Measurements from ENCODE around the gene PIAS1.

The PIAS1 gene

GRCh38 chr15:68034719-68035293, 19.3 kb upstream of the PIAS1 start:
- no peak for DNase-seq (ENCODE audit: low read depth)
- H3K4me3 ChIP-seq (ENCODE audit: low read depth, low read length) = no peak overlapping the region
- TF ChIP-seq CTCF (IDR thresholded peaks at IDR 0.05; ENCODE audit: low read depth, low read length, missing control alignments) = no peak

- no peak for TF ChIP-seq CTCF (IDR thresholded peaks at IDR 0.05; ENCODE audit: low read depth, low read length, missing control alignments)
- no peak for DNase-seq (ENCODE audit: low read depth)
- no peak overlapping the region for H3K4me3 ChIP-seq (ENCODE audit: low read depth, low read length)
Measured at GRCh38 chr15:68038246-68038645, 15.9 kb upstream of the PIAS1 start.

GRCh38 chr15:68040144-68040543, 14.0 kb upstream of the PIAS1 start:
- DNase-seq (ENCODE audit: low read depth) = no peak
- no peak for TF ChIP-seq CTCF (IDR thresholded peaks at IDR 0.05; ENCODE audit: low read depth, low read length, missing control alignments)
- H3K4me3 ChIP-seq (ENCODE audit: low read depth, low read length) = no peak overlapping the region

- no peak overlapping the region for H3K4me3 ChIP-seq (ENCODE audit: low read depth, low read length)
- TF ChIP-seq CTCF (IDR thresholded peaks at IDR 0.05; ENCODE audit: low read depth, low read length, missing control alignments) = no peak
- no peak for DNase-seq (ENCODE audit: low read depth)
Measured at GRCh38 chr15:68042156-68042854, 11.8 kb upstream of the PIAS1 start.

- DNase-seq (ENCODE audit: low read depth) = no peak
Measured at GRCh38 chr15:68042855-68043222, 11.3 kb upstream of the PIAS1 start.

GRCh38 chr15:68045289-68046265, 8.5 kb upstream of the PIAS1 start:
- no peak for DNase-seq (ENCODE audit: low read depth)
- no peak for TF ChIP-seq CTCF (IDR thresholded peaks at IDR 0.05; ENCODE audit: low read depth, low read length, missing control alignments)

More at GRCh38 chr15:68042855-68043222, 11.3 kb upstream of the PIAS1 start:
- H3K4me3 ChIP-seq (ENCODE audit: low read depth, low read length) = no peak overlapping the region
- no peak for TF ChIP-seq CTCF (IDR thresholded peaks at IDR 0.05; ENCODE audit: low read depth, low read length, missing control alignments)

More at GRCh38 chr15:68045289-68046265, 8.5 kb upstream of the PIAS1 start:
- no peak overlapping the region for H3K4me3 ChIP-seq (ENCODE audit: low read depth, low read length)
